MM.1S (cell line): Measurements from ENCODE around the gene NFAM1.

ENCODE experiments used
- CTCF ChIP-seq: fragments of 300-600 bp; sonication (generic); IDR thresholded peaks from 2 replicates; pipeline ENCODE4 v1.5.1; 2016; ENCODE audit warnings: antibody characterized with exemption, low read length, mixed read lengths
- EZH2 ChIP-seq: fragments of 300-600 bp; sonication (generic); optimal IDR thresholded peaks from 2 replicates; pipeline ENCODE3; 2017; ENCODE audit warnings: low read depth, mild to moderate bottlenecking, antibody characterized with exemption, low read length, mixed read lengths
- EZH2phosphoT487 ChIP-seq: fragments of 300-600 bp; sonication (generic); IDR thresholded peaks from 2 replicates; pipeline ENCODE4 v1.6.1; 2018; ENCODE audit warnings: antibody characterized with exemption, low read length

- TF ChIP-seq CTCF (no peak), EZH2phosphoT487 (no peak), EZH2 (no peak)
These were observed 21.5 kb downstream of the NFAM1 start for GRCh38 chr22:42410708-42411107.
